HepG2 (cell line): Measurements from ENCODE around the gene TLE2. TPM values are rescaled to one million over a fixed set of nuclear protein-coding genes. Genes with fewer than 3 reads are reported as not detected.

ENCODE experiments used
- FOXJ3 ChIP-seq: sonication (generic); formaldehyde crosslinking; IDR thresholded peaks from 2 replicates; pipeline ENCODE4 v1.4.0; 2020; ENCODE audit warnings: missing genetic modification reagents, mild to moderate bottlenecking, borderline replicate concordance
- GATAD2A ChIP-seq: IDR thresholded peaks from 2 replicates; pipeline ENCODE4 v1.6.1; 2016
- HDAC6 ChIP-seq: fragments of 200-600 bp; sonication (generic); IDR thresholded peaks from 2 replicates; pipeline ENCODE4 v1.7.0; 2017; ENCODE audit warnings: mild to moderate bottlenecking, antibody characterized with exemption, low read length, low read depth
- NFE2L1 ChIP-seq: sonication (generic); formaldehyde crosslinking; IDR thresholded peaks from 2 replicates; pipeline ENCODE4 v1.4.0; 2020; ENCODE audit warnings: missing genetic modification reagents, mild to moderate bottlenecking, borderline replicate concordance
- RFXANK ChIP-seq: IDR thresholded peaks from 2 replicates; pipeline ENCODE4 v1.6.1; 2016
- SAP130 ChIP-seq: IDR thresholded peaks from 2 replicates; pipeline ENCODE4 v1.6.1; 2016; ENCODE audit warnings: low read depth
- SRSF1 ChIP-seq: fragments of 200-400 bp; formaldehyde crosslinking; optimal IDR thresholded peaks from 2 replicates; pipeline ENCODE3; 2017; ENCODE audit warnings: mild to moderate bottlenecking, low read depth, low read length, moderate library complexity
- TGIF2 ChIP-seq: IDR thresholded peaks from 2 replicates; pipeline ENCODE4 v1.6.1; 2016; ENCODE audit warnings: control low read depth, missing compliant biosample characterization
- XBP1 ChIP-seq: sonication (generic); formaldehyde crosslinking; IDR thresholded peaks from 2 replicates; pipeline ENCODE4 v1.5.0; 2020; ENCODE audit warnings: missing genetic modification reagents
- ZBTB43 ChIP-seq: sonication (generic); formaldehyde crosslinking; conservative IDR thresholded peaks from 2 replicates; pipeline ENCODE4 v1.4.0; 2020; ENCODE audit warnings: missing genetic modification reagents
- ZFP36 ChIP-seq: fragments of 150-350 bp; IDR thresholded peaks from 2 replicates; pipeline ENCODE4 v1.6.1; 2018; ENCODE audit warnings: borderline replicate concordance, low read length, low read depth; ENCODE audit not compliant: partially characterized antibody
- ZNF740 ChIP-seq: sonication (generic); formaldehyde crosslinking; IDR thresholded peaks from 2 replicates; pipeline ENCODE4 v1.4.0; 2020; ENCODE audit warnings: missing genetic modification reagents
- ZNF816 ChIP-seq: sonication (generic); formaldehyde crosslinking; IDR thresholded peaks from 2 replicates; pipeline ENCODE4 v1.8.0; 2022; ENCODE audit warnings: missing genetic modification reagents, mild to moderate bottlenecking, borderline replicate concordance
- polyA plus RNA-seq, 8 experiments: library from polyadenylated mRNA; depleted of rRNA in 3 of 8; stranded (reverse) in 7 of 8; unstranded in 1 of 8; fragments of >200 nt; fragmentation: Illumina TruSeq in 4 of 8; extraction: Trizol in 4 of 8; gene quantifications; 2 replicates each; pipeline versions ENCODE4 v1.2.1 to v1.2.3, GENCODE V29; 2011 to 2016; ENCODE audit warnings: low read depth in 4 of 8, missing spikeins in 1 of 8, mixed read lengths in 1 of 8; ENCODE audit not compliant: insufficient read depth in 1 of 8
- total RNA-seq, 5 experiments: library from RNA; depleted of rRNA; stranded (reverse); fragments of >200 nt; fragmentation: Illumina TruSeq; extraction: Trizol; gene quantifications; 2 replicates each; pipeline ENCODE4 v1.2.3, GENCODE V29; 2016; ENCODE audit warnings: low read depth in 1 of 5
- TF ChIP-seq, protein P1 (sequence below): sonication (generic); formaldehyde crosslinking; IDR thresholded peaks from 2 replicates; pipeline ENCODE4 v1.9.0; 2021; ENCODE audit warnings: mild to moderate bottlenecking, missing genetic modification reagents
- TF ChIP-seq, protein P2 (sequence below): sonication (generic); formaldehyde crosslinking; conservative IDR thresholded peaks from 2 replicates; pipeline ENCODE4 v1.8.0; 2022; ENCODE audit warnings: missing genetic modification reagents

The TLE2 gene
- total and polyA plus RNA-seq, 2 of the 13 experiments (the other 11 are each of a cell fraction or from before 2014, with no cell fraction given): 0.07 to 0.81 TPM

DNA sequence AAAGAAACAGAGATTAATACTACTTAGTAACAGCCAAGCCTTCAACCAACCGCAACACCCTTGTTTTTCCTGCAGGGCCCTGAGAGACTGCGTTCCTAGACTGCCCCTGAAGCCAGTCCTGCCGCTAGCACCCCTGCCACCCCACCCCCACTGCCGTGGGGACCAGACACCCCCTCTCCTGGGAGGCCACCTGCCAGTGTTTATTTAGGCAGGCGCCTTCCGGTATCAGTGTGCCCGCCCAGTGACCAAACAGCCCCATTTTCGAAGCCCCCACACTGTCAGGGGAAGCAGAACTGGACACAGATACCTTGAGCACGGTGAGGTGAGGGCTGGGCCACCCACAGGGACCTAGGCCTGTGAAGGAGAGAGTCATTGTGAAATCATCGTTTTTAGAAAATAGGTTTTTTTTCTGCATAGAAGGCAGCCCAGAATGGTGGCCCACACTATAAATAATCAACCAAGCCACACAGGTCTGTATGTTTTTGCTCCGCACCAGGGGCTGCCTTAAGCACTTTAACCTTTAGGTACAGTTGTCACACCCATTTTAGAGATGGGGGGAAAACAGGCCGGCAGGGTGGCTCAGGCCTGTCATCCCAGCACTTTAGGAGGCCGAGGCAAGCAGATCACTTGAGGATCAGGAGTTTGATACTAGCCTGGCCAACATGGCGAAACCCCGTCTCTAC is 36.7 kb upstream of the TLE2 start (continued):
- TF ChIP-seq ZBTB43 (no peak), NFE2L1 (CRISPR knock-in tag) (no peak), SRSF1 (peak; percentile 56), ZNF816 (CRISPR knock-in tag) (peak; percentile 76; the same call in 1 of the 2 replicates), XBP1 (CRISPR knock-in tag) (no peak), TGIF2 (CRISPR knock-in tag) (peak; percentile 42; the same call in 1 of the 2 replicates), RFXANK (CRISPR knock-in tag) (peak; percentile 39; the same call in 1 of the 2 replicates), SAP130 (CRISPR knock-in tag) (peak; percentile 74), HDAC6 (no peak), GATAD2A (CRISPR knock-in tag) (peak; percentile 92), ZNF740 (0 out of 2 replicates have a peak, but pooled peaks have one; percentile 59), FOXJ3 (CRISPR knock-in tag) (no peak; the same call in 1 of the 2 replicates), ZFP36 (no peak)
- TF ChIP-seq, protein P1, sequence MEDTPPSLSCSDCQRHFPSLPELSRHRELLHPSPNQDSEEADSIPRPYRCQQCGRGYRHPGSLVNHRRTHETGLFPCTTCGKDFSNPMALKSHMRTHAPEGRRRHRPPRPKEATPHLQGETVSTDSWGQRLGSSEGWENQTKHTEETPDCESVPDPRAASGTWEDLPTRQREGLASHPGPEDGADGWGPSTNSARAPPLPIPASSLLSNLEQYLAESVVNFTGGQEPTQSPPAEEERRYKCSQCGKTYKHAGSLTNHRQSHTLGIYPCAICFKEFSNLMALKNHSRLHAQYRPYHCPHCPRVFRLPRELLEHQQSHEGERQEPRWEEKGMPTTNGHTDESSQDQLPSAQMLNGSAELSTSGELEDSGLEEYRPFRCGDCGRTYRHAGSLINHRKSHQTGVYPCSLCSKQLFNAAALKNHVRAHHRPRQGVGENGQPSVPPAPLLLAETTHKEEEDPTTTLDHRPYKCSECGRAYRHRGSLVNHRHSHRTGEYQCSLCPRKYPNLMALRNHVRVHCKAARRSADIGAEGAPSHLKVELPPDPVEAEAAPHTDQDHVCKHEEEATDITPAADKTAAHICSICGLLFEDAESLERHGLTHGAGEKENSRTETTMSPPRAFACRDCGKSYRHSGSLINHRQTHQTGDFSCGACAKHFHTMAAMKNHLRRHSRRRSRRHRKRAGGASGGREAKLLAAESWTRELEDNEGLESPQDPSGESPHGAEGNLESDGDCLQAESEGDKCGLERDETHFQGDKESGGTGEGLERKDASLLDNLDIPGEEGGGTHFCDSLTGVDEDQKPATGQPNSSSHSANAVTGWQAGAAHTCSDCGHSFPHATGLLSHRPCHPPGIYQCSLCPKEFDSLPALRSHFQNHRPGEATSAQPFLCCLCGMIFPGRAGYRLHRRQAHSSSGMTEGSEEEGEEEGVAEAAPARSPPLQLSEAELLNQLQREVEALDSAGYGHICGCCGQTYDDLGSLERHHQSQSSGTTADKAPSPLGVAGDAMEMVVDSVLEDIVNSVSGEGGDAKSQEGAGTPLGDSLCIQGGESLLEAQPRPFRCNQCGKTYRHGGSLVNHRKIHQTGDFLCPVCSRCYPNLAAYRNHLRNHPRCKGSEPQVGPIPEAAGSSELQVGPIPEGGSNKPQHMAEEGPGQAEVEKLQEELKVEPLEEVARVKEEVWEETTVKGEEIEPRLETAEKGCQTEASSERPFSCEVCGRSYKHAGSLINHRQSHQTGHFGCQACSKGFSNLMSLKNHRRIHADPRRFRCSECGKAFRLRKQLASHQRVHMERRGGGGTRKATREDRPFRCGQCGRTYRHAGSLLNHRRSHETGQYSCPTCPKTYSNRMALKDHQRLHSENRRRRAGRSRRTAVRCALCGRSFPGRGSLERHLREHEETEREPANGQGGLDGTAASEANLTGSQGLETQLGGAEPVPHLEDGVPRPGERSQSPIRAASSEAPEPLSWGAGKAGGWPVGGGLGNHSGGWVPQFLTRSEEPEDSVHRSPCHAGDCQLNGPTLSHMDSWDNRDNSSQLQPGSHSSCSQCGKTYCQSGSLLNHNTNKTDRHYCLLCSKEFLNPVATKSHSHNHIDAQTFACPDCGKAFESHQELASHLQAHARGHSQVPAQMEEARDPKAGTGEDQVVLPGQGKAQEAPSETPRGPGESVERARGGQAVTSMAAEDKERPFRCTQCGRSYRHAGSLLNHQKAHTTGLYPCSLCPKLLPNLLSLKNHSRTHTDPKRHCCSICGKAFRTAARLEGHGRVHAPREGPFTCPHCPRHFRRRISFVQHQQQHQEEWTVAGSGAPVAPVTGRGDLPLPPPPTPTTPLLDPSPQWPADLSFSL (CRISPR knock-in tag): no peak
- TF ChIP-seq, protein P2, sequence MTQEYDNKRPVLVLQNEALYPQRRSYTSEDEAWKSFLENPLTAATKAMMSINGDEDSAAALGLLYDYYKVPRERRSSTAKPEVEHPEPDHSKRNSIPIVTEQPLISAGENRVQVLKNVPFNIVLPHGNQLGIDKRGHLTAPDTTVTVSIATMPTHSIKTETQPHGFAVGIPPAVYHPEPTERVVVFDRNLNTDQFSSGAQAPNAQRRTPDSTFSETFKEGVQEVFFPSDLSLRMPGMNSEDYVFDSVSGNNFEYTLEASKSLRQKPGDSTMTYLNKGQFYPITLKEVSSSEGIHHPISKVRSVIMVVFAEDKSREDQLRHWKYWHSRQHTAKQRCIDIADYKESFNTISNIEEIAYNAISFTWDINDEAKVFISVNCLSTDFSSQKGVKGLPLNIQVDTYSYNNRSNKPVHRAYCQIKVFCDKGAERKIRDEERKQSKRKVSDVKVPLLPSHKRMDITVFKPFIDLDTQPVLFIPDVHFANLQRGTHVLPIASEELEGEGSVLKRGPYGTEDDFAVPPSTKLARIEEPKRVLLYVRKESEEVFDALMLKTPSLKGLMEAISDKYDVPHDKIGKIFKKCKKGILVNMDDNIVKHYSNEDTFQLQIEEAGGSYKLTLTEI: no peak
